IMR-90 (cell line): ENCODE results near the gene EML1. TPM values are rescaled to one million over a fixed set of nuclear protein-coding genes. Genes with fewer than 3 reads are reported as not detected.

Experiments
- ATAC-seq: fragments of 200-7000 bp; cut with Tn5 transposase; 2 replicates; pipeline ENCODE4 v1.9.1; 2020; ENCODE audit warnings: low read depth, mild to moderate bottlenecking, moderate library complexity
- BruUV-seq: library from RNA; stranded (reverse); fragments of 400-500 nt; replicated peaks from 2 replicates; lab custom pipeline; 2021; lab: Mats Ljungman, UMichigan
- CTCF ChIA-PET: fragments of 300-600 bp; formaldehyde crosslinking; extraction: SDS; loops from one replicate; lab custom pipeline; 2021; ENCODE audit warnings: antibody characterized with exemption; lab: Yijun Ruan, JAX
- POLR2A ChIA-PET: fragments of 300-600 bp; sonication (Branson Sonifier 250); formaldehyde crosslinking; loops from one replicate; lab custom pipeline; 2022; ENCODE audit warnings: antibody characterized with exemption; ENCODE audit not compliant: unreplicated experiment; lab: Charles Lee
- DNase-seq: peaks from one replicate; pipeline ENCODE4 v3.0.0; 2013
- H2AFZ ChIP-seq: replicated peaks from 2 replicates; pipeline ENCODE3; 2013; ENCODE audit warnings: low read length, mild to moderate bottlenecking; ENCODE audit not compliant: poor library complexity
- H2AK5ac ChIP-seq: 2 replicates; pipeline ENCODE4 v1.6.1; 2013; ENCODE audit warnings: low read depth, low read length, inconsistent platforms
- H2AK9ac ChIP-seq: replicated peaks from 2 replicates; pipeline ENCODE3; 2013; ENCODE audit warnings: mild to moderate bottlenecking, low read depth, low read length, moderate library complexity; ENCODE audit not compliant: poor library complexity
- H2BK120ac ChIP-seq: 2 replicates; pipeline ENCODE4 v1.6.1; 2013; ENCODE audit warnings: low read depth, low read length, inconsistent platforms
- H2BK15ac ChIP-seq: 3 replicates; pipeline ENCODE4 v1.6.1; 2013; ENCODE audit warnings: low read depth, low read length, inconsistent platforms
- H2BK20ac ChIP-seq: 2 replicates; pipeline ENCODE4 v1.6.1; 2013; ENCODE audit warnings: low read depth, mild to moderate bottlenecking, inconsistent platforms, low read length, moderate library complexity
- H2BK5ac ChIP-seq: 2 replicates; pipeline ENCODE4 v1.6.1; 2013; ENCODE audit warnings: mild to moderate bottlenecking, low read depth, low read length, inconsistent platforms; ENCODE audit not compliant: poor library complexity, severe bottlenecking
- H3K14ac ChIP-seq: replicated peaks from 2 replicates; pipeline ENCODE4 v1.6.1; 2013; ENCODE audit warnings: low read depth, low read length, inconsistent platforms
- H3K18ac ChIP-seq: 2 replicates; pipeline ENCODE4 v1.6.1; 2013; ENCODE audit warnings: low read depth, low read length, control low read depth
- H3K23ac ChIP-seq: 2 replicates; pipeline ENCODE4 v1.6.1; 2013; ENCODE audit warnings: low read depth, low read length, inconsistent platforms
- H3K27ac ChIP-seq: 2 replicates; pipeline ENCODE4 v1.5.1; 2013; ENCODE audit warnings: mild to moderate bottlenecking, control low read depth, low read length; ENCODE audit not compliant: insufficient read depth
- H3K27me3 ChIP-seq: 2 replicates; pipeline ENCODE4 v1.6.1; 2013; ENCODE audit warnings: low read length; ENCODE audit not compliant: control insufficient read depth, insufficient read depth
- H3K36me3 ChIP-seq: 2 replicates; pipeline ENCODE4 v1.6.1; 2013; ENCODE audit warnings: low read length, mixed read lengths; ENCODE audit not compliant: control insufficient read depth, insufficient read depth
- H3K4ac ChIP-seq: 2 replicates; pipeline ENCODE4 v1.6.1; 2013; ENCODE audit warnings: low read depth, low read length, inconsistent platforms
- H3K4me1 ChIP-seq: 2 replicates; pipeline ENCODE4 v1.6.1; 2013; ENCODE audit warnings: low read length, mixed read lengths; ENCODE audit not compliant: control insufficient read depth, insufficient read depth
- H3K4me2 ChIP-seq: 2 replicates; pipeline ENCODE4 v1.6.1; 2013; ENCODE audit warnings: low read depth, mild to moderate bottlenecking, control low read depth, low read length, moderate library complexity
- H3K4me3 ChIP-seq: 2 replicates; pipeline ENCODE4 v1.5.1; 2013; ENCODE audit warnings: low read depth, mild to moderate bottlenecking, control low read depth, low read length, moderate library complexity; ENCODE audit not compliant: insufficient read depth
- H3K56ac ChIP-seq: 2 replicates; pipeline ENCODE4 v1.6.1; 2013; ENCODE audit warnings: low read length, inconsistent platforms; ENCODE audit not compliant: insufficient read depth; ENCODE audit errors: extremely low read depth
- H3K79me1 ChIP-seq, 2 experiments: 2 replicates each; pipeline ENCODE4 v1.6.1; 2013; ENCODE audit warnings: low read length in 2 of 2, inconsistent platforms in 1 of 2, low read depth in 1 of 2
- H3K9ac ChIP-seq: 2 replicates; pipeline ENCODE4 v1.6.1; 2013; ENCODE audit warnings: low read depth, low read length, control low read depth
- H3K9me1 ChIP-seq: 2 replicates; pipeline ENCODE4 v1.6.1; 2013; ENCODE audit warnings: low read length, inconsistent platforms; ENCODE audit not compliant: insufficient read depth
- H3K9me3 ChIP-seq: 2 replicates; pipeline ENCODE4 v1.6.1; 2013; ENCODE audit warnings: low read length; ENCODE audit not compliant: control insufficient read depth, insufficient read depth
- H4K20me1 ChIP-seq: 2 replicates; pipeline ENCODE4 v1.6.1; 2013; ENCODE audit warnings: low read length, inconsistent platforms; ENCODE audit not compliant: insufficient read depth
- H4K5ac ChIP-seq: 2 replicates; pipeline ENCODE4 v1.6.1; 2013; ENCODE audit warnings: mild to moderate bottlenecking, low read depth, low read length, control low read depth
- H4K8ac ChIP-seq, 2 experiments: 2 replicates each; pipeline ENCODE4 v1.6.1; 2013; ENCODE audit warnings: low read depth in 2 of 2, low read length in 2 of 2, control low read depth in 1 of 2, inconsistent platforms in 1 of 2
- H4K91ac ChIP-seq: 2 replicates; pipeline ENCODE4 v1.6.1; 2013; ENCODE audit warnings: low read depth, low read length, inconsistent platforms; ENCODE audit not compliant: insufficient read depth
- CHD1 ChIP-seq: IDR thresholded peaks from 2 replicates; pipeline ENCODE4 v1.6.1; 2012; ENCODE audit warnings: low read depth, low read length, improper control_type of control experiment
- MXI1 ChIP-seq: IDR thresholded peaks from 2 replicates; pipeline ENCODE4 v1.6.1; 2012; ENCODE audit warnings: low read depth, mild to moderate bottlenecking, low read length, moderate library complexity, borderline replicate concordance
- RAD21 ChIP-seq: IDR thresholded peaks from 2 replicates; pipeline ENCODE4 v1.6.1; 2012; ENCODE audit warnings: low read length, improper control_type of control experiment
- WGBS, 2 experiments: methylation state at CpG; one replicate each; pipeline versions ENCODE4 v1.1.5 to v1.1.7; 2013; ENCODE audit warnings: missing lambda C conversion rate in 2 of 2; ENCODE audit not compliant: insufficient read length in 1 of 2; ENCODE audit errors: extremely low coverage in 2 of 2; 5-methylcytosine and 5-hydroxymethylcytosine counted together
- dilution Hi-C: fragments of 300-500 bp; cut with HindIII; formaldehyde crosslinking; loops from one replicate; pipeline ENCODE4 v1.14.3; 2018; ENCODE audit warnings: low sequenced_read_pairs; ENCODE audit not compliant: unreplicated experiment
- in situ Hi-C: fragments of 300-500 bp; cut with MboI; formaldehyde crosslinking; loops from 3 replicates; pipeline ENCODE4 v1.14.3; 2019; ENCODE audit warnings: low sequenced_read_pairs, inconsistent platforms, mixed read lengths
- intact Hi-C: fragments of 100-400 bp; cut with micrococcal nuclease; formaldehyde crosslinking; loops from 2 replicates; pipeline ENCODE4 v1.10.0; 2022
- polyA plus RNA-seq, 3 experiments: library from polyadenylated mRNA; depleted of rRNA; stranded (reverse); fragments of >200 nt; gene quantifications; 2 replicates each; pipeline ENCODE4 v1.2.3, GENCODE V29; 2012; ENCODE audit warnings: low replicate concordance in 1 of 3
- total RNA-seq: library from RNA; depleted of rRNA; stranded (reverse); fragments of >200 nt; gene quantifications from 2 replicates; pipeline ENCODE4 v1.2.3, GENCODE V29; 2012

The EML1 gene
- total and polyA plus RNA-seq, 2 of the 4 experiments (the other 2 are of a cell fraction): 14.0 to 42.3 TPM

- ChIA-PET CTCF (no interaction called here), POLR2A (no interaction called here)
- intact Hi-C loops: no loop called here
Measured at GRCh38 chr14:99800781-99801180, 7.6 kb downstream of the EML1 start.

More at GRCh38 chr14:99800781-99801180, 7.6 kb downstream of the EML1 start:
- H2AK9ac ChIP-seq: no peak overlapping the region
- no peak overlapping the region for H3K18ac ChIP-seq
- H3K9ac ChIP-seq: no peak overlapping the region
- no peak overlapping the region for H4K8ac ChIP-seq
- no peak for TF ChIP-seq RAD21
- TF ChIP-seq MXI1: no peak
- TF ChIP-seq CHD1: no peak
- no peak overlapping the region for H3K14ac ChIP-seq
- H3K9me3 ChIP-seq: no peaks in the 10 kb centered on the region; the same call in 1 of the 2 replicates
- H3K23ac ChIP-seq: no peak overlapping the region
- no peak overlapping the region for H2AFZ ChIP-seq
- dilution Hi-C loops: no loop called here
- H3K56ac ChIP-seq: no peak overlapping the region
- H4K91ac ChIP-seq: no peak overlapping the region
- H2BK5ac ChIP-seq: no peak overlapping the region
- H2BK120ac ChIP-seq: no peak overlapping the region
- no peak overlapping the region for H3K4me2 ChIP-seq
- H3K27me3 ChIP-seq: no peaks in the 10 kb centered on the region
- no CpG with 5 or more reads among the region's 5 CpGs for WGBS, 2 experiments
- no peak for DNase-seq
- H3K4me3 ChIP-seq: no peak overlapping the region
- H3K36me3 ChIP-seq: peaks cover 2% of the 10 kb centered on the region; the same call in 1 of the 2 replicates
- in situ Hi-C loops: no loop called here
- no peak for ATAC-seq
- no peak overlapping the region for H3K4ac ChIP-seq
- H4K5ac ChIP-seq: no peak overlapping the region
- no peak overlapping the region for H2BK20ac ChIP-seq
- peaks cover 6% of the 10 kb centered on the region for H3K4me1 ChIP-seq
- no TSS peak for BruUV-seq
- H2AK5ac ChIP-seq: no peak overlapping the region
- no peak overlapping the region for H3K27ac ChIP-seq
- peaks cover 38% of the 10 kb centered on the region; the same call in 1 of the 2 replicates for H4K20me1 ChIP-seq
- H3K9me1 ChIP-seq: peaks cover 19% of the 10 kb centered on the region
- H3K79me1 ChIP-seq: peaks cover 13 to 61% of the 10 kb centered on the region in 2 experiments; a peak in 3 of 4 replicates
- no peak overlapping the region for H2BK15ac ChIP-seq
